BE2C (cell line): ENCODE data around the gene PTPRN2.

ENCODE experiments used
- DNase-seq: peaks from one replicate; pipeline ENCODE4 v3.0.0-alpha.2; 2020
- H3K27me3 ChIP-seq: fragments of 250-450 bp; sonication (Bioruptor Pico); 2 replicates; pipeline ENCODE4 v1.5.1; 2020; ENCODE audit warnings: mild to moderate bottlenecking
- H3K36me3 ChIP-seq: fragments of 250-450 bp; sonication (Bioruptor Pico); 2 replicates; pipeline ENCODE4 v1.5.1; 2020; ENCODE audit warnings: mild to moderate bottlenecking
- H3K4me1 ChIP-seq: fragments of 250-450 bp; sonication (Bioruptor Pico); 2 replicates; pipeline ENCODE4 v1.5.1; 2020
- H3K4me3 ChIP-seq: 2 replicates; pipeline ENCODE4 v1.5.1; 2011; ENCODE audit warnings: low read depth, low read length
- H3K9me3 ChIP-seq: fragments of 250-450 bp; sonication (Bioruptor Pico); 2 replicates; pipeline ENCODE4 v1.5.1; 2020
- CTCF ChIP-seq: IDR thresholded peaks from 2 replicates; pipeline ENCODE4 v1.5.1; 2012; ENCODE audit warnings: mild to moderate bottlenecking, low read depth, low read length

PTPRN2 gene

GRCh38 chr7:157930441-157930840 is 657.2 kb downstream of the PTPRN2 start:
- H3K4me3 ChIP-seq, result no peak overlapping the region
- TF ChIP-seq CTCF, result no peak
- H3K36me3 ChIP-seq, result no peaks in the 10 kb centered on the region
- H3K9me3 ChIP-seq, result no peaks in the 10 kb centered on the region; the same call in 1 of the 2 replicates
- no peaks in the 10 kb centered on the region for H3K4me1 ChIP-seq
- DNase-seq, result no peak
- no peaks in the 10 kb centered on the region for H3K27me3 ChIP-seq

- no peaks in the 10 kb centered on the region for H3K4me1 ChIP-seq
- TF ChIP-seq CTCF, result no peak
- no peaks in the 10 kb centered on the region for H3K36me3 ChIP-seq
- H3K4me3 ChIP-seq, result no peak overlapping the region
- no peaks in the 10 kb centered on the region for H3K27me3 ChIP-seq
- DNase-seq, result no peak
- no peaks in the 10 kb centered on the region; the same call in 1 of the 2 replicates for H3K9me3 ChIP-seq
Measured at GRCh38 chr7:157929671-157930070, 658.0 kb downstream of the PTPRN2 start.

- no peaks in the 10 kb centered on the region for H3K9me3 ChIP-seq
- H3K27me3 ChIP-seq, result no peaks in the 10 kb centered on the region
- H3K4me3 ChIP-seq, result no peak overlapping the region
- no peak for DNase-seq
- TF ChIP-seq CTCF, result no peak
- H3K36me3 ChIP-seq, result no peaks in the 10 kb centered on the region
- H3K4me1 ChIP-seq, result no peaks in the 10 kb centered on the region
Measured at GRCh38 chr7:157928808-157929425, 658.7 kb downstream of the PTPRN2 start.

- Histone ChIP-seq H3K9me3 (no peaks in the 10 kb centered on the region), H3K36me3 (no peaks in the 10 kb centered on the region), H3K4me1 (no peaks in the 10 kb centered on the region), H3K27me3 (no peaks in the 10 kb centered on the region), H3K4me3 (no peak overlapping the region)
- DNase-seq, result no peak
- no peak for TF ChIP-seq CTCF
Measured at GRCh38 chr7:157928171-157928794, 659.3 kb downstream of the PTPRN2 start.

GRCh38 chr7:157927313-157927925 is 660.2 kb downstream of the PTPRN2 start:
- Histone ChIP-seq H3K27me3 (no peaks in the 10 kb centered on the region), H3K4me1 (no peaks in the 10 kb centered on the region), H3K36me3 (no peaks in the 10 kb centered on the region), H3K9me3 (no peaks in the 10 kb centered on the region), H3K4me3 (no peak overlapping the region)
- TF ChIP-seq CTCF, result no peak
- no peak for DNase-seq
